HepG2 (cell line): Measurements from ENCODE around the gene MTR. TPM values are rescaled to one million over a fixed set of nuclear protein-coding genes. Genes with fewer than 3 reads are reported as not detected.

Experiments
- ATAC-seq: fragments of 200-7000 bp; cut with Tn5 transposase; 3 replicates; pipeline ENCODE4 v1.9.1; 2020; ENCODE audit warnings: mild to moderate bottlenecking, moderate library complexity
- BruUV-seq: library from RNA; stranded (reverse); fragments of 400-500 nt; replicated peaks from 2 replicates; lab custom pipeline; 2021; lab: Mats Ljungman, UMichigan
- CTCF ChIA-PET: fragments of 300-600 bp; formaldehyde crosslinking; extraction: SDS; loops from one replicate; lab custom pipeline; 2021; ENCODE audit warnings: low total read pairs, inconsistent platforms, low intra/inter-chr PET ratio; lab: Yijun Ruan, JAX
- POLR2A ChIA-PET: fragments of 350-600 bp; sonication (Branson Sonifier 250); formaldehyde crosslinking; loops from one replicate; lab custom pipeline; 2020; ENCODE audit warnings: antibody characterized with exemption, inconsistent platforms; lab: Yijun Ruan, JAX
- DNase-seq: peaks from one replicate; pipeline ENCODE4 v3.0.0-alpha.2; 2015; ENCODE audit warnings: low spot score
- FAIRE-seq: peaks from 3 replicates; lab custom pipeline; 2011; peaks lifted over from hg19 to GRCh38; lab: Jason Lieb, UNC
- H2AFZ ChIP-seq: one replicate; pipeline ENCODE4 v1.6.1; 2011; ENCODE audit warnings: low read length, inconsistent platforms
- H3K27ac ChIP-seq: fragments of 300-600 bp; 3 replicates; pipeline ENCODE4 v1.8.0; 2011; ENCODE audit warnings: mixed run types, mild to moderate bottlenecking, mixed read lengths, low read length, inconsistent platforms; ENCODE audit not compliant: insufficient read depth; ENCODE audit errors: extremely low read length
- H3K27me3 ChIP-seq, 2 experiments: fragments of 200-600 bp in 1 of 2; 2 replicates in 1 of 2; 3 replicates in 1 of 2; pipeline versions ENCODE4 v1.6.0 to v1.8.0; 2011; ENCODE audit warnings: low read length in 2 of 2, mild to moderate bottlenecking in 2 of 2, moderate library complexity in 2 of 2, inconsistent platforms in 1 of 2; ENCODE audit not compliant: insufficient read depth in 2 of 2, control insufficient read depth in 1 of 2
- H3K36me3 ChIP-seq, 2 experiments: fragments of 200-600 bp in 1 of 2; replicated peaks in 1 of 2; 2 replicates in 1 of 2; 3 replicates in 1 of 2; pipeline versions ENCODE4 v1.5.1 to v1.8.0; 2011; ENCODE audit warnings: low read length in 2 of 2, inconsistent platforms in 1 of 2; ENCODE audit not compliant: insufficient read depth in 2 of 2, control insufficient read depth in 1 of 2
- H3K4me1 ChIP-seq: 2 replicates; pipeline ENCODE4 v1.5.1; 2012; ENCODE audit warnings: low read length, inconsistent platforms; ENCODE audit not compliant: insufficient read depth
- H3K4me2 ChIP-seq: 2 replicates; pipeline ENCODE4 v1.6.0; 2011; ENCODE audit warnings: low read depth, low read length, inconsistent platforms
- H3K4me3 ChIP-seq, 3 experiments: fragments of 200-600 bp in 1 of 3; sonication (generic), shearing (Covaris generic) in 1 of 3; replicated peaks in 1 of 3; 2 replicates each; pipeline ENCODE4 v1.5.1; 2011 to 2016; ENCODE audit warnings: low read length in 3 of 3, inconsistent platforms in 2 of 3, low read depth in 2 of 3, mild to moderate bottlenecking in 2 of 3, control low read depth in 1 of 3, mixed read lengths in 1 of 3; ENCODE audit not compliant: insufficient read depth in 1 of 3
- H3K79me2 ChIP-seq: one replicate; pipeline ENCODE4 v1.6.1; 2011; ENCODE audit warnings: low read length, inconsistent platforms; ENCODE audit not compliant: insufficient read depth
- H3K9ac ChIP-seq: 2 replicates; pipeline ENCODE4 v1.6.0; 2011; ENCODE audit warnings: mild to moderate bottlenecking, low read depth, low read length, inconsistent platforms; ENCODE audit not compliant: insufficient read depth
- H3K9me3 ChIP-seq: 2 replicates; pipeline ENCODE4 v1.5.1; 2012; ENCODE audit warnings: mild to moderate bottlenecking, low read length
- H4K20me1 ChIP-seq: 2 replicates; pipeline ENCODE4 v1.6.0; 2011; ENCODE audit warnings: inconsistent platforms, mild to moderate bottlenecking, low read length, moderate library complexity; ENCODE audit not compliant: insufficient read depth
- GLI4 ChIP-seq: sonication (generic); formaldehyde crosslinking; IDR thresholded peaks from 2 replicates; pipeline ENCODE4 v1.5.1; 2020; ENCODE audit warnings: missing genetic modification reagents, mild to moderate bottlenecking, moderate library complexity, borderline replicate concordance
- NR2C2 ChIP-seq: sonication (generic); formaldehyde crosslinking; IDR thresholded peaks from 2 replicates; pipeline ENCODE4 v1.4.0; 2020; ENCODE audit warnings: missing genetic modification reagents, mild to moderate bottlenecking, moderate library complexity, borderline replicate concordance
- PPARG ChIP-seq: conservative IDR thresholded peaks from 2 replicates; pipeline ENCODE4 v1.6.1; 2016; ENCODE audit warnings: missing biosample characterization, missing genetic modification reagents
- PRMT3 ChIP-seq: sonication (generic); formaldehyde crosslinking; IDR thresholded peaks from 2 replicates; pipeline ENCODE4 v1.8.1; 2022; ENCODE audit warnings: low read depth, mild to moderate bottlenecking, moderate library complexity, missing genetic modification reagents, borderline replicate concordance
- SP1 ChIP-seq, 2 experiments: fragments of 450-650 bp in 1 of 2; sonication (generic) in 1 of 2; formaldehyde crosslinking in 1 of 2; IDR thresholded peaks; 2 replicates each; pipeline versions ENCODE4 v1.4.0 to v1.6.1; 2016 to 2020; ENCODE audit warnings: missing genetic modification reagents in 1 of 2
- SRSF9 ChIP-seq: fragments of 200-400 bp; formaldehyde crosslinking; IDR thresholded peaks from 2 replicates; pipeline ENCODE4 v1.6.1; 2018; ENCODE audit warnings: borderline replicate concordance, mild to moderate bottlenecking, low read depth, low read length; ENCODE audit not compliant: insufficient read depth, poor library complexity, severe bottlenecking
- TAF15 ChIP-seq: fragments of 200-400 bp; formaldehyde crosslinking; IDR thresholded peaks from one replicate; pipeline ENCODE4 v1.6.1; 2018; ENCODE audit warnings: mild to moderate bottlenecking, low read depth, low read length; ENCODE audit not compliant: poor library complexity, severe bottlenecking
- ZNF883 ChIP-seq: sonication (generic); formaldehyde crosslinking; IDR thresholded peaks from 2 replicates; pipeline ENCODE4 v1.5.1; 2020; ENCODE audit warnings: mild to moderate bottlenecking, missing genetic modification reagents; ENCODE audit errors: not compliant biosample characterization
- WGBS: methylation state at CpG from one replicate; pipeline ENCODE4 v1.1.6; 2017; ENCODE audit warnings: low lambda C conversion rate; 5-methylcytosine and 5-hydroxymethylcytosine counted together
- in situ Hi-C: cut with HindIII; loops from 2 replicates; pipeline ENCODE4 v1.10.0; 2017; ENCODE audit warnings: low pct_unique_long_range_greater_than_20kb; ENCODE audit not compliant: extremely low pct_ligation_motif_present
- intact Hi-C: fragments of 100-400 bp; cut with micrococcal nuclease; formaldehyde crosslinking; loops from one replicate; pipeline ENCODE4 v1.10.0; 2022; ENCODE audit not compliant: unreplicated experiment
- polyA plus RNA-seq, 8 experiments: library from polyadenylated mRNA; depleted of rRNA in 3 of 8; stranded (reverse) in 7 of 8; unstranded in 1 of 8; fragments of >200 nt; fragmentation: Illumina TruSeq in 4 of 8; extraction: Trizol in 4 of 8; gene quantifications; 2 replicates each; pipeline versions ENCODE4 v1.2.1 to v1.2.3, GENCODE V29; 2011 to 2016; ENCODE audit warnings: low read depth in 4 of 8, missing spikeins in 1 of 8, mixed read lengths in 1 of 8; ENCODE audit not compliant: insufficient read depth in 1 of 8
- total RNA-seq, 5 experiments: library from RNA; depleted of rRNA; stranded (reverse); fragments of >200 nt; fragmentation: Illumina TruSeq; extraction: Trizol; gene quantifications; 2 replicates each; pipeline ENCODE4 v1.2.3, GENCODE V29; 2016; ENCODE audit warnings: low read depth in 1 of 5
- TF ChIP-seq, protein P1 (sequence below): sonication (generic); formaldehyde crosslinking; IDR thresholded peaks from 2 replicates; pipeline ENCODE4 v1.8.0; 2022; ENCODE audit warnings: mild to moderate bottlenecking, missing genetic modification reagents, moderate library complexity
- TF ChIP-seq, protein P2 (sequence below): sonication (generic); formaldehyde crosslinking; IDR thresholded peaks from 2 replicates; pipeline ENCODE4 v1.4.0; 2020; ENCODE audit warnings: missing genetic modification reagents, borderline replicate concordance

The MTR gene
- total and polyA plus RNA-seq, 2 of the 13 experiments (the other 11 are each of a cell fraction or from before 2014, with no cell fraction given): 16.3 to 36.1 TPM

DNA sequence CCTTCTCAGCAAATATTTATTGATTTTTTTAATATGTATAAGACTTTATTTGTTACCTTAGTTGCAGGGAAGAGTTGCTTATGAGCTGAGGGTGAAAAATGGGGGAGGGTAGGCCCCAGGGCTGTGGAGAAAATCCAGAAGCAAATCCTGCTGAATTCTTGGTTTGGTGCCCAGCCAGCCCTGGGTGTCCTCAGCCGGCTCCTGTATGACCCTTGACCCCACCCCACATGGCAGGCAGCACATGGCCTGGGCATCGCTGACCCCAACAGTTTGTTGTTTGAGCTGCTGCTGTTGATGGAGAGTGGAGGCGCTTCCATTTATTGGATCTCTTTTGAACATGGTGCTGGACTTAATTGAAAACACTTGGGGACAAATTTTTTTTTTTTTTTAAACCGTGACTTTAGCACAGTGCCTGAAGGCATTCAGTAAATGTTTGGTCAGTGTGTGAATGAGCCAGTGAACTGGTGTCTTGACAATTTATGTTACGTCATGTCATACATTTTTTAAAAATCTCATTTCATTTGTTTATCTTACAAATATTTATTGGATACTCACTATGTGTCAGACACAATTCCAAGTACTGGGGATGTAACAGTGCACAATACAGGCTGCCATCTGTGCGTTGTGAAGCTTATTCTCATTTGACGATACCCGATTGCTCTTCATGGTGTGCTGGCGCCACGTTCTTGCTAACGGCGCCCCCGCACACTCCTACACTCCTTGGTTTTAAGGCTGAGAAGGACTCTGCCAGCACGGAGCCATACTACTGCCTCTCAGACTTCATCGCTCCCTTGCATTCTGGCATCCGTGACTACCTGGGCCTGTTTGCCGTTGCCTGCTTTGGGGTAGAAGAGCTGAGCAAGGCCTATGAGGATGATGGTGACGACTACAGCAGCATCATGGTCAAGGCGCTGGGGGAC lies 98.8 kb downstream of the MTR start:
- TF ChIP-seq SRSF9: no peak
- TF ChIP-seq NR2C2 (CRISPR knock-in tag): peak; percentile 20; the same call in 1 of the 2 replicates
- no peaks in the 10 kb centered on the region for H4K20me1 ChIP-seq
- no peaks in the 10 kb centered on the region for H3K9me3 ChIP-seq
- intact Hi-C loops (no loop called here), in situ Hi-C loops (no loop called here)
- peaks cover 37 to 84% of the 10 kb centered on the region in 2 experiments for H3K36me3 ChIP-seq
- CTCF ChIA-PET: no interaction called here
- no peak overlapping the region for H3K27ac ChIP-seq
- BruUV-seq: no TSS peak
- no peaks in the 10 kb centered on the region for H3K4me1 ChIP-seq
- H3K27me3 ChIP-seq: no peaks in the 10 kb centered on the region; a peak in 1 of 5 replicates
- no peak overlapping the region for H3K4me2 ChIP-seq
- H2AFZ ChIP-seq: no peak overlapping the region
- POLR2A ChIA-PET: no interaction called here
- no peak for DNase-seq
- 98% methylated on average over 19 of the region's 19 CpGs for WGBS
- no peak overlapping the region for H3K4me3 ChIP-seq
- no peak overlapping the region for H3K9ac ChIP-seq
- no peak for FAIRE-seq
- no peaks in the 10 kb centered on the region for H3K79me2 ChIP-seq
- no peak for ATAC-seq

DNA sequence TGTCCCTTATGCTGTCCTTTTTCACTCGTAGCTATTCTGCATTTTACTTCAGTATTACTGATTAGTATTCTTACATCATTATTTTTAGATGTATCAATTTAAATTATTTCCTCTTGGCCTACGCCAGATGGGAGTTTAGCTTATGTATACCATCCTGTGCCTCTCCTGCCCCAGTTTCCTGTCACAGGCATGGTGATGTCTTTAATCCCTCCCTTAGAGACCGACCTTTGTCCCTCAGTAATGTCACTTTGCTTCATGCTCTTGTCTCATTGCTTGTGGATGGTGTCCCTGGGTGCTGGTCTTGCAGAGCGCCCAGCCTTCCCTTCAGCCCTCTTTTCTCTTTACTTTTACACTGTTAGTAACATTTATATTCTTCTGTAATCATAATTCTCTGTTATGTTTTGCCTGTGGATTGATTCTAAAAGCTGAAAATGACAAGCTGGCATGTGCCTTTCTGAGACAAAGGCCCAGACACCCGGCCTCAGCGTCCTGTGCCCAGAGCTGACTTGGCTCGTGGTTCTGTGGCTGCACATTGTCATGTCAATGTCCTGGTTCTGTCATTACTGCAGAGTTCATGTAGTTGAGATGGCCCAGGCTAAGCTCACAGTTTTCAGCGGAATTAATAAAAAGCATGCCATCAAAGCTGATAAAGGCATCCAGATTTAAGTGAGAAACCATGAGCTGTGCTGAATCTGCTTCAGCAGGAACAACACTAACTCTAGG lies 100.7 kb downstream of the MTR start:
- ATAC-seq: peak; percentile 27; the same call in 2 of the 3 replicates
- Histone ChIP-seq H3K4me1 (no peaks in the 10 kb centered on the region), H3K4me2 (no peak overlapping the region), H4K20me1 (no peaks in the 10 kb centered on the region), H3K79me2 (no peaks in the 10 kb centered on the region), H3K9ac (no peak overlapping the region), H3K27ac (no peak overlapping the region), H3K9me3 (no peaks in the 10 kb centered on the region), H2AFZ (no peak overlapping the region), H3K36me3 (peaks cover 28 to 82% of the 10 kb centered on the region in 2 experiments), H3K27me3 (no peaks in the 10 kb centered on the region), H3K4me3 (no peak overlapping the region)
- in situ Hi-C loops: no loop called here
- no peak for FAIRE-seq
- 96% methylated on average over 8 of the region's 8 CpGs for WGBS
- BruUV-seq: no TSS peak
- ChIA-PET CTCF (no interaction called here), POLR2A (no interaction called here)
- DNase-seq: no peak
- intact Hi-C loops: no loop called here
- TF ChIP-seq PRMT3 (CRISPR knock-in tag): no peak
- TF ChIP-seq, protein P1, sequence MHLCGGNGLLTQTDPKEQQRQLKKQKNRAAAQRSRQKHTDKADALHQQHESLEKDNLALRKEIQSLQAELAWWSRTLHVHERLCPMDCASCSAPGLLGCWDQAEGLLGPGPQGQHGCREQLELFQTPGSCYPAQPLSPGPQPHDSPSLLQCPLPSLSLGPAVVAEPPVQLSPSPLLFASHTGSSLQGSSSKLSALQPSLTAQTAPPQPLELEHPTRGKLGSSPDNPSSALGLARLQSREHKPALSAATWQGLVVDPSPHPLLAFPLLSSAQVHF (CRISPR knock-in tag): no peak
- TF ChIP-seq ZNF883 (CRISPR knock-in tag): no peak
- TF ChIP-seq, protein P2, sequence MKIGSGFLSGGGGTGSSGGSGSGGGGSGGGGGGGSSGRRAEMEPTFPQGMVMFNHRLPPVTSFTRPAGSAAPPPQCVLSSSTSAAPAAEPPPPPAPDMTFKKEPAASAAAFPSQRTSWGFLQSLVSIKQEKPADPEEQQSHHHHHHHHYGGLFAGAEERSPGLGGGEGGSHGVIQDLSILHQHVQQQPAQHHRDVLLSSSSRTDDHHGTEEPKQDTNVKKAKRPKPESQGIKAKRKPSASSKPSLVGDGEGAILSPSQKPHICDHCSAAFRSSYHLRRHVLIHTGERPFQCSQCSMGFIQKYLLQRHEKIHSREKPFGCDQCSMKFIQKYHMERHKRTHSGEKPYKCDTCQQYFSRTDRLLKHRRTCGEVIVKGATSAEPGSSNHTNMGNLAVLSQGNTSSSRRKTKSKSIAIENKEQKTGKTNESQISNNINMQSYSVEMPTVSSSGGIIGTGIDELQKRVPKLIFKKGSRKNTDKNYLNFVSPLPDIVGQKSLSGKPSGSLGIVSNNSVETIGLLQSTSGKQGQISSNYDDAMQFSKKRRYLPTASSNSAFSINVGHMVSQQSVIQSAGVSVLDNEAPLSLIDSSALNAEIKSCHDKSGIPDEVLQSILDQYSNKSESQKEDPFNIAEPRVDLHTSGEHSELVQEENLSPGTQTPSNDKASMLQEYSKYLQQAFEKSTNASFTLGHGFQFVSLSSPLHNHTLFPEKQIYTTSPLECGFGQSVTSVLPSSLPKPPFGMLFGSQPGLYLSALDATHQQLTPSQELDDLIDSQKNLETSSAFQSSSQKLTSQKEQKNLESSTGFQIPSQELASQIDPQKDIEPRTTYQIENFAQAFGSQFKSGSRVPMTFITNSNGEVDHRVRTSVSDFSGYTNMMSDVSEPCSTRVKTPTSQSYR (CRISPR knock-in tag): no peak
- no peak for TF ChIP-seq TAF15
- no peak for TF ChIP-seq SP1 (IDR thresholded peaks at IDR 0.05)
- no peak for TF ChIP-seq SP1 (CRISPR knock-in tag; IDR thresholded peaks at IDR 0.05)
- TF ChIP-seq PPARG (CRISPR knock-in tag): no peak
- TF ChIP-seq GLI4: no peak
